GM12878 (cell line): ENCODE measurements around the gene AKR1B1.

Experiments used
- CTCF ChIP-seq, 3 experiments: IDR thresholded peaks in 2 of 3; conservative IDR thresholded peaks in 1 of 3; 2 replicates each; pipeline ENCODE4 v1.5.1; 2011; ENCODE audit warnings: low read depth in 3 of 3, low read length in 3 of 3, mild to moderate bottlenecking in 3 of 3, control low read depth in 2 of 3, moderate library complexity in 2 of 3, inconsistent platforms in 1 of 3, mixed read lengths in 1 of 3; ENCODE audit not compliant: control insufficient read depth in 2 of 3, insufficient read depth in 1 of 3; ENCODE audit errors: extremely low read depth in 1 of 3
- E4F1 ChIP-seq: fragments of 450-650 bp; IDR thresholded peaks from 2 replicates; pipeline ENCODE4 v1.6.1; 2018; ENCODE audit warnings: borderline replicate concordance, mild to moderate bottlenecking; ENCODE audit not compliant: partially characterized antibody
- EP300 ChIP-seq, 2 experiments: fragments of 150-350 bp in 1 of 2; IDR thresholded peaks; 2 replicates each; pipeline ENCODE4 v1.6.1; 2011 to 2012; ENCODE audit warnings: low read depth in 2 of 2, low read length in 2 of 2, borderline replicate concordance in 1 of 2, improper control_type of control experiment in 1 of 2, inconsistent platforms in 1 of 2; ENCODE audit not compliant: control insufficient read depth in 1 of 2
- HCFC1 ChIP-seq: fragments of 150-350 bp; IDR thresholded peaks from 2 replicates; pipeline ENCODE4 v1.6.1; 2014; ENCODE audit warnings: low read length
- HDAC2 ChIP-seq: fragments of 200-600 bp; sonication (generic); IDR thresholded peaks from 2 replicates; pipeline ENCODE4 v1.6.1; 2017
- HDAC6 ChIP-seq: fragments of 200-600 bp; sonication (generic); IDR thresholded peaks from one replicate; pipeline ENCODE4 v1.8.0; 2017; ENCODE audit warnings: antibody characterized with exemption; ENCODE audit not compliant: unreplicated experiment
- PBX3 ChIP-seq: IDR thresholded peaks from 2 replicates; pipeline ENCODE4 v1.6.1; 2011; ENCODE audit warnings: mild to moderate bottlenecking, low read depth, low read length, moderate library complexity; ENCODE audit not compliant: insufficient replicate concordance
- POLR2A ChIP-seq: IDR thresholded peaks from 2 replicates; pipeline ENCODE4 v1.6.1; 2011; ENCODE audit warnings: low read depth, mild to moderate bottlenecking, low read length
- POLR2AphosphoS5 ChIP-seq: IDR thresholded peaks from 2 replicates; pipeline ENCODE4 v1.6.1; 2011; ENCODE audit warnings: mild to moderate bottlenecking, low read length, inconsistent platforms
- SIN3A ChIP-seq: IDR thresholded peaks from 2 replicates; pipeline ENCODE4 v1.6.1; 2012; ENCODE audit warnings: low read depth, low read length, improper control_type of control experiment

GRCh38 chr7:134396031-134396430, 62.9 kb downstream of the AKR1B1 start:
- TF ChIP-seq PBX3 (no peak), POLR2A (no peak), EP300 (IDR thresholded peaks at IDR 0.05; ENCODE audit: borderline replicate concordance in 1 of 2, control insufficient read depth in 1 of 2, low read depth in 2 of 2, low read length in 2 of 2) (no peak), CTCF (IDR thresholded peaks at IDR 0.05 in 2 of 3, conservative IDR thresholded peaks at IDR 0.05 in 1 of 3; ENCODE audit: control insufficient read depth in 2 of 3, extremely low read depth in 1 of 3, insufficient read depth in 1 of 3, low read depth in 3 of 3, low read length in 3 of 3) (no peak), HDAC6 (no peak), SIN3A (no peak), HDAC2 (no peak), E4F1 (no peak), HCFC1 (no peak), POLR2AphosphoS5 (no peak)
